Karpas-422 (cell line): ENCODE results near the gene PORCN. TPM values are rescaled to one million over a fixed set of nuclear protein-coding genes. Genes with fewer than 3 reads are reported as not detected.
A peak's percentile ranks its signal among the peaks of the same experiment; 100 is the strongest.

Source experiments
- DNase-seq: peaks from one replicate; pipeline ENCODE4 v3.0.0-alpha.2; 2015
- H2AFZ ChIP-seq: fragments of 200-600 bp; sonication (generic); 2 replicates; pipeline ENCODE4 v1.6.1; 2014; ENCODE audit warnings: antibody characterized with exemption, low read length, mixed read lengths
- H3K27ac ChIP-seq: fragments of 200-600 bp; sonication (generic); 2 replicates; pipeline ENCODE4 v1.5.1; 2014; ENCODE audit warnings: mild to moderate bottlenecking, low read length, moderate library complexity
- H3K27me3 ChIP-seq: fragments of 200-600 bp; sonication (generic); 2 replicates; pipeline ENCODE4 v1.6.1; 2014; ENCODE audit warnings: low read length, mixed read lengths
- H3K36me3 ChIP-seq: fragments of 200-600 bp; sonication (generic); 2 replicates; pipeline ENCODE4 v1.6.1; 2014; ENCODE audit warnings: low read length, mixed read lengths; ENCODE audit not compliant: insufficient read depth
- H3K4me1 ChIP-seq: fragments of 200-600 bp; sonication (generic); 2 replicates; pipeline ENCODE4 v1.6.1; 2014; ENCODE audit warnings: mild to moderate bottlenecking, low read length, mixed read lengths
- H3K4me2 ChIP-seq: fragments of 200-600 bp; sonication (generic); 2 replicates; pipeline ENCODE4 v1.6.1; 2014; ENCODE audit warnings: low read length, low read depth, mild to moderate bottlenecking; ENCODE audit not compliant: poor library complexity, severe bottlenecking
- H3K4me3 ChIP-seq: fragments of 200-600 bp; sonication (generic); 2 replicates; pipeline ENCODE4 v1.5.1; 2014; ENCODE audit warnings: mild to moderate bottlenecking, antibody characterized with exemption, low read length, mixed read lengths
- H3K79me2 ChIP-seq: fragments of 200-600 bp; sonication (generic); 2 replicates; pipeline ENCODE4 v1.6.1; 2014; ENCODE audit warnings: mild to moderate bottlenecking, low read length, mixed read lengths
- H3K9ac ChIP-seq: fragments of 200-600 bp; sonication (generic); 2 replicates; pipeline ENCODE4 v1.6.0; 2014; ENCODE audit warnings: low read length
- H3K9me2 ChIP-seq: fragments of 200-600 bp; sonication (generic), shearing (Covaris generic); replicated peaks from 2 replicates; pipeline ENCODE4 v1.6.0; 2014; ENCODE audit warnings: mild to moderate bottlenecking, low read length, moderate library complexity; ENCODE audit not compliant: insufficient read depth
- H3K9me3 ChIP-seq: fragments of 300-700, 200-600 bp; sonication (generic); 2 replicates; pipeline ENCODE4 v1.6.1; 2014; ENCODE audit warnings: low read length, mixed read lengths
- H4K20me1 ChIP-seq: fragments of 200-600 bp; sonication (generic); 2 replicates; pipeline ENCODE4 v1.6.1; 2014; ENCODE audit warnings: mild to moderate bottlenecking, antibody characterized with exemption, low read length, low read depth; ENCODE audit not compliant: insufficient read depth
- total RNA-seq: library from RNA; depleted of rRNA; stranded (reverse); fragments of >200 nt; shearing (Covaris generic); gene quantifications from 2 replicates; pipeline ENCODE4 v1.2.3, GENCODE V29; 2014; ENCODE audit warnings: low replicate concordance

Gene PORCN
- total RNA-seq, 1 experiment from 2014 or later, result not detected

DNA sequence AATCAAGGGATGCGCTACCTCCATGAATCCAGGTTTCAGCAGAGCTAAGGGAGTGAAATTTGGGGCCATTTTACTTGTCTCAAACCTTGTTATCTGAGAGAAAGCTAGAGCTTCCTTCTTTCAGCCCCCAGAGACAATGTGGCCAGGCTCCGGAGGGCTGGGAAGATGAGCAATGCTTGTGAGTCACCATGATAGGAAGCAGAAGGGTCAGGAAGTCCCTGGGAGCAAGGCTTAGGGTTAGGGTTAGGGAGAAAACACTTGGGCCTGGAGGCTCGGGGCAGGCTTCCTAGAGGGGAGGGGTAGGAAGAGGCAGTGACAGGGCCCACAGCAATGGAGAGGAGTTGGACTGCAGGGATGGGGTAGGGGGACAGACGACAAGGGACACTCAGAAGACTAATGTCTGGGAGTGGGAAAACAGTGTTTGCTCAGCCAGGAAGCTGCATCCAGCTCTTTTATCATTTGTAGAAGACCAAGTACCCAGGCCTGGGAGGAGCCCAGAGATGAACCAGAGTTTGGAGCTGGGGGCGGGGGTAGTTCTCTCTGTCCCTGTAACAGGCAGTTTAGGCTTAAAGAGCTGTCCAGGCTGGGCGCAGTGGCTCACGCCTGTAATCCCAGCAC, 16.4 kb upstream of the PORCN start:
- DNase-seq, result no peak
- Histone ChIP-seq H3K27ac (no peak overlapping the region), H4K20me1 (no peaks in the 10 kb centered on the region), H3K9me3 (no peaks in the 10 kb centered on the region), H3K4me1 (no peaks in the 10 kb centered on the region), H3K36me3 (no peaks in the 10 kb centered on the region), H3K79me2 (no peaks in the 10 kb centered on the region), H3K9ac (no peak overlapping the region), H3K27me3 (no peaks in the 10 kb centered on the region), H3K9me2 (no peaks in the 10 kb centered on the region), H2AFZ (no peak overlapping the region), H3K4me3 (no peak overlapping the region), H3K4me2 (no peak overlapping the region)

- no peaks in the 10 kb centered on the region for H3K9me2 ChIP-seq
- H3K4me3 ChIP-seq, result no peak overlapping the region
- H3K4me1 ChIP-seq, result no peaks in the 10 kb centered on the region
- no peak overlapping the region for H3K27ac ChIP-seq
- no peak overlapping the region for H3K4me2 ChIP-seq
- no peaks in the 10 kb centered on the region for H3K36me3 ChIP-seq
- H3K9ac ChIP-seq, result no peak overlapping the region
- no peaks in the 10 kb centered on the region for H3K27me3 ChIP-seq
- H2AFZ ChIP-seq, result no peak overlapping the region
- DNase-seq, result peak; percentile 82
- H4K20me1 ChIP-seq, result no peaks in the 10 kb centered on the region
- no peaks in the 10 kb centered on the region for H3K9me3 ChIP-seq
- H3K79me2 ChIP-seq, result no peaks in the 10 kb centered on the region
Observed at GRCh38 chrX:48493890-48494364, 14.9 kb upstream of the PORCN start.

- Histone ChIP-seq H3K4me1 (no peaks in the 10 kb centered on the region), H3K27me3 (no peaks in the 10 kb centered on the region), H3K9me2 (no peaks in the 10 kb centered on the region), H2AFZ (no peak overlapping the region), H4K20me1 (no peaks in the 10 kb centered on the region), H3K9ac (no peak overlapping the region), H3K36me3 (no peaks in the 10 kb centered on the region), H3K27ac (no peak overlapping the region), H3K4me3 (no peak overlapping the region), H3K9me3 (no peaks in the 10 kb centered on the region), H3K4me2 (no peak overlapping the region), H3K79me2 (no peaks in the 10 kb centered on the region)
- no peak for DNase-seq
Observed at GRCh38 chrX:48496660-48497059, 12.1 kb upstream of the PORCN start.

DNA sequence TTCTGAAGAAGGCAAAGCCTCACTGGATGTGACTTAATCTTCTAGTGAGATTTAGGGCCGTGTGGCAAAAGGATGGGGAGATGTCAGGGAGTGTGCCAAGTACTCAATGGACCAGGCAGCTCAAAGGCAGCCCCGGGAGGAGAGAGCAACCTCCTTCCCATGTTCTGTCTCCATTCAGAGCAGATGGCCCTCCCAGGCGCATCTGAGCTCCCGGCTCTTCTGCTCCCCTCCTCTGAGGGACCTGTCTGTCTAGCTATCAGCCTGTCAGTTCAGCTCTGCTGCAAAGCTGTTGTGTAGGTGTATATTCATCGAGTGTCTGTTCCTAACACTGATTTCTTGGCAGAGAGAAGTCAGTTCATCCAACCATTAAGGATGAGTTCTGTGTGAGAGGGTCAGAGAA, 10.9 kb upstream of the PORCN start:
- no peak overlapping the region for H3K4me2 ChIP-seq

DNA sequence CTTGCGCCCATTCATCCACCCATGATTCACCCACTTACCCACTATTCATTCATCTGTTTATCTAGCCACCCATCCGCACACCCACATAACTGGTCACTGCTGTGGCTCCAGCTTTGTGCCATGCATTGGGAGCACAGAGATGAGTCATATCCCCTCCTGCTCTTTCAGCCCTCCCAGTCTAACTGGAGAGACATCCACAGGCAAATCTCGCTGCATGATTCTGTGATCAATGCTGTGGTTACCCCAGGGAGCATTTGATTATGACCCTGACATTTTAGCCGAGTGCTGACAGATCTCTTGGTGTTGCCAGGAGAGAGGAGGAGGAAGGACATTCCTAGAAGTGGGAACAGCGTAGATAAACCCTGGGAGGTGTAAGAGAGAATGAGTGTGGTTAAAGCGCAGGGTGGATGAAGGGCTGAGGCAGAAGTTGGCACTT, 10.4 kb upstream of the PORCN start:
- Histone ChIP-seq H3K4me1 (no peaks in the 10 kb centered on the region), H3K36me3 (no peaks in the 10 kb centered on the region), H3K79me2 (no peaks in the 10 kb centered on the region), H3K9me3 (no peaks in the 10 kb centered on the region), H3K4me2 (no peak overlapping the region), H3K27ac (no peak overlapping the region), H3K4me3 (no peak overlapping the region), H3K27me3 (no peaks in the 10 kb centered on the region), H3K9me2 (no peaks in the 10 kb centered on the region), H4K20me1 (no peaks in the 10 kb centered on the region), H3K9ac (no peak overlapping the region), H2AFZ (no peak overlapping the region)
- DNase-seq, result no peak

More for the DNA sequence above, 10.9 kb upstream of the PORCN start:
- Histone ChIP-seq H3K36me3 (no peaks in the 10 kb centered on the region), H3K79me2 (no peaks in the 10 kb centered on the region), H3K27ac (no peak overlapping the region), H3K27me3 (no peaks in the 10 kb centered on the region), H3K4me3 (no peak overlapping the region), H3K9me3 (no peaks in the 10 kb centered on the region), H2AFZ (no peak overlapping the region), H3K9ac (no peak overlapping the region), H3K9me2 (no peaks in the 10 kb centered on the region), H4K20me1 (no peaks in the 10 kb centered on the region), H3K4me1 (no peaks in the 10 kb centered on the region)
- DNase-seq, result no peak

- no peak overlapping the region for H2AFZ ChIP-seq
- no peaks in the 10 kb centered on the region for H3K9me2 ChIP-seq
- no peaks in the 10 kb centered on the region for H3K27me3 ChIP-seq
- H3K79me2 ChIP-seq, result no peaks in the 10 kb centered on the region
- no peak overlapping the region for H3K4me2 ChIP-seq
- no peaks in the 10 kb centered on the region for H3K36me3 ChIP-seq
- no peak overlapping the region for H3K4me3 ChIP-seq
- H3K9ac ChIP-seq, result no peak overlapping the region
- DNase-seq, result no peak
- no peaks in the 10 kb centered on the region for H3K9me3 ChIP-seq
- no peak overlapping the region for H3K27ac ChIP-seq
- peaks cover 13% of the 10 kb centered on the region for H3K4me1 ChIP-seq
- 0 out of 2 replicates have a peak, but pooled peaks cover 4% of the 10 kb centered on the region for H4K20me1 ChIP-seq
Observed at GRCh38 chrX:48504261-48504660, 4.5 kb upstream of the PORCN start.

- H3K4me3 ChIP-seq, result no peak overlapping the region
- no peaks in the 10 kb centered on the region for H3K36me3 ChIP-seq
- H4K20me1 ChIP-seq, result peaks cover 7% of the 10 kb centered on the region; the same call in 1 of the 2 replicates
- H2AFZ ChIP-seq, result no peak overlapping the region
- H3K27me3 ChIP-seq, result no peaks in the 10 kb centered on the region
- no peaks in the 10 kb centered on the region for H3K9me3 ChIP-seq
- peaks cover 15% of the 10 kb centered on the region for H3K4me1 ChIP-seq
- H3K4me2 ChIP-seq, result no peak overlapping the region
- H3K9ac ChIP-seq, result no peak overlapping the region
- no peaks in the 10 kb centered on the region for H3K79me2 ChIP-seq
- H3K27ac ChIP-seq, result no peak overlapping the region
- DNase-seq, result no peak
- H3K9me2 ChIP-seq, result no peaks in the 10 kb centered on the region
Observed at GRCh38 chrX:48505481-48505880, 3.3 kb upstream of the PORCN start.

DNA sequence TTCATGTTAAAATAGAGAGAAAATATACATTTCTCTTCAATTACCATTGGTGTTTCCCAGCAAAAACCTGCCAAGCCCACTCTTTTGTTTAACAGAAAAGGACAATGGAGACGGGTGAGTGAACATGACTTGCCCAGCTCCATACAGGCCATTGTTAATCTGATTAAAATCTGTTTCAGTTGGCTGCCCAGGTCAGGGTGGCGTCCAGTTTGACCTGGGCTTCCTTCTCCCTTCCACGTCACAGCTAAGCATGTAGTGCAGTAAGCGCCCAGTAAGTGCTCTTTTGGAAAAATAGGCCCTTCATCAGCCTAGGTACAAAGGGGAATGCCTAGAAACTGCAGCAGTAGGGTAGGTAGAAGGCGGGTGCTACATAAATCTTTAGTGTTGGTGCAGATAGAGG, 1.5 kb upstream of the PORCN start:
- Histone ChIP-seq H4K20me1 (peaks cover 7% of the 10 kb centered on the region; the same call in 1 of the 2 replicates), H3K9ac (no peak overlapping the region), H3K4me1 (peaks cover 15% of the 10 kb centered on the region), H3K9me2 (no peaks in the 10 kb centered on the region), H3K9me3 (no peaks in the 10 kb centered on the region), H3K27me3 (no peaks in the 10 kb centered on the region), H3K27ac (no peak overlapping the region), H2AFZ (no peak overlapping the region), H3K79me2 (no peaks in the 10 kb centered on the region), H3K4me3 (no peak overlapping the region), H3K4me2 (no peak overlapping the region), H3K36me3 (no peaks in the 10 kb centered on the region)
- no peak for DNase-seq
